ENCODE results near the gene HSH2D. TPM values are rescaled to one million over a fixed set of nuclear protein-coding genes. Genes with fewer than 3 reads are reported as not detected.

HSH2D gene
- total RNA-seq, 1 donor: not detected

- peak; percentile 23 for DNase-seq (ENCODE audit: low read depth)
- TF ChIP-seq CTCF (IDR thresholded peaks at IDR 0.05; ENCODE audit: insufficient read depth, low read length): no peak
- no peak overlapping the region for H3K4me3 ChIP-seq (ENCODE audit: low read depth, low read length)
Measured at GRCh38 chr19:16133818-16134217, 9.7 kb upstream of the HSH2D start.

GRCh38 chr19:16134510-16134909, 9.0 kb upstream of the HSH2D start:
- no peak for TF ChIP-seq CTCF (IDR thresholded peaks at IDR 0.05; ENCODE audit: insufficient read depth, low read length)
- H3K4me3 ChIP-seq (ENCODE audit: low read depth, low read length): no peak overlapping the region
- no peak for DNase-seq (ENCODE audit: low read depth)

- no peak for TF ChIP-seq CTCF (IDR thresholded peaks at IDR 0.05; ENCODE audit: insufficient read depth, low read length)
- no peak for DNase-seq (ENCODE audit: low read depth)
- H3K4me3 ChIP-seq (ENCODE audit: low read depth, low read length): no peak overlapping the region
Measured at GRCh38 chr19:16135430-16136127, 7.9 kb upstream of the HSH2D start.

GRCh38 chr19:16136185-16136999, 7.1 kb upstream of the HSH2D start:
- no peak overlapping the region for H3K4me3 ChIP-seq (ENCODE audit: low read depth, low read length)
- no peak for TF ChIP-seq CTCF (IDR thresholded peaks at IDR 0.05; ENCODE audit: insufficient read depth, low read length)
- peak; percentile 10 for DNase-seq (ENCODE audit: low read depth)

- no peak for TF ChIP-seq CTCF (IDR thresholded peaks at IDR 0.05; ENCODE audit: insufficient read depth, low read length)
- H3K4me3 ChIP-seq (ENCODE audit: low read depth, low read length): no peak overlapping the region
- no peak for DNase-seq (ENCODE audit: low read depth)
Measured at GRCh38 chr19:16139752-16140151, 3.7 kb upstream of the HSH2D start.

GRCh38 chr19:16141043-16141442, 2.4 kb upstream of the HSH2D start:
- no peak for TF ChIP-seq CTCF (IDR thresholded peaks at IDR 0.05; ENCODE audit: insufficient read depth, low read length)
- no peak overlapping the region for H3K4me3 ChIP-seq (ENCODE audit: low read depth, low read length)
- DNase-seq (ENCODE audit: low read depth): no peak

Measured in fibroblast of the aortic adventitia (primary cell).